NCI-H1105 treated with DMSO at 0.1 percent for 48 hours (cell line): ENCODE data around the gene PIGU.
"Not testable (repeated sequence)": the region's sequence is repeated elsewhere in the genome, so short reads cannot be mapped to it uniquely, and the experiment has no call there.

Experiments used
- DNase-seq: peaks from one replicate; lab custom pipeline; 2025; lab: John Stamatoyannopoulos, UW

Gene PIGU

GRCh38 chr20:34706912-34707784, 30.3 kb upstream of the PIGU start:
- no peak for DNase-seq

DNA sequence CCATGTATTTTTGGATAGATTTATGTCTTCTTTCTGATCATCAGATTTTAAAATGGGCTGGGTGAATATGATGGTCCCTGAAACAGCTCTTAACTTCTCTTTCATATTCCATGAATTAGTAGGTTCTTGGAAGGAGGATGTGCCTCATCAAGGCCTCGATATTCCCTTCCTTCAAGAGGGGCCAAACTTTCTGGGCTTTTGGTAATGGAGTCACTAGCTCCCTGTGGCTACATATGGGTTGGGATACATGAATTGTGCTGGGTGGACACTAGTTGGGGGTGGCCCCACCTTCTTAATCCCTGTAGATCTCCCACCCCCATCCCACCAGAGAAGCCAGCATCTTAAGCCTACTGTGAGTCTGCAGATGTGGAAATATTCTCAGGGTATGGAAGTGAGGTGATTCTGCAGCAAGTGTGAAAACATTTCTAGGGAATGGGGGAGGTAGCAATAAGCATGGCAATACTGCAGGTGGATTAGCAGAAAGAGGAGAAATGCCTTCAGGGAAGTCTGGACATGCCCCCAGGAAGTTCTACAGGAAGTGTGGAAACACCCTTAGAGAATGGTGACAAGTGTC, 29.5 kb upstream of the PIGU start:
- DNase-seq, result no peak

- DNase-seq, result no peak
These were observed 28.8 kb upstream of the PIGU start for GRCh38 chr20:34705397-34706301.

- no peak for DNase-seq
These were observed 28.1 kb upstream of the PIGU start for GRCh38 chr20:34705008-34705396.

DNA sequence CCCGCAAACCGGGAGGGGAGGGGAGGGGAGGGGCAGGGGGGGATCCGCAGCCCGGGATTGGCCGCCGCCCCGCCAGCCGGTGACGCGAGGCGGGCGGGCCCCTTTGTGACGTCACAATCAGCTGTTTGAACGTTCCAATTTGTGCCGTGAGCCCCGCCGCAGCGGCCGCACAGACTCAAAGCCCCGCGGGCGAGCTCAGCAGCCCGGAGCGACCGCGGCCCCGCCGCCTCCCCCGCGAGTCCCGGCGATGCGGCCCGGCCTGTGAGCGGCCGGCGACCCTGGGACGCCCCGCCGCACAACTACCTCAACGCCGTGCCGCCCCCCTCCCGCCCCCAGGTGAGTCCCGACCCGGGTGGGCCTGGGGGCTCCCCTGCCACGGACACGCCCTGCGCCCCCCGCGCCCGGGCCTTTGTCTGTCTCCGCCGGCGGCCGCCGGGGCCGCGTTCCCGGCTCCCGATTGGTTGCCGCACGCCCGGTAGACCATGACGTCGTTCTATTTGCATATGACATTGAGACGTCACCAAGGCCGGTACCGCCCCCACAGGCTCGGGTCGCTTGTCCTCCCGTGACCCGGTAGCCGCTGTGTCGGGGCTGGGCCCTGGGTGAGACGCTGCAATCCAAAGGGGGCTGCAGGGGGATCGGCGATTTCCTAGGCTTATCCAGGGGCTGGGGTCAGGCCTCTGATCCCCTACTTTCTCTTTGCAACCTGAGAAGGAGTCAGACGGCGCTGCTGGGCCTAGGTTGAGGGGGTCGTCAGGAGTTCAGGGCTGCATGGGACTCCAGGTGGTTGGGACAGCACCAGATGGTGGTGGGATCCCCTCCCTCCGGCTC, 27.5 kb upstream of the PIGU start, which contains the start of gene TP53INP2:
Gene TP53INP2 (plus strand): TSS at position 168 of the 831 bp plus-strand sequence. CDS start 4,396 bp downstream, outside the sequence.
- peak; percentile 93 for DNase-seq

GRCh38 chr20:34703424-34704176, 26.7 kb upstream of the PIGU start:
- peak; percentile 36 for DNase-seq

DNA sequence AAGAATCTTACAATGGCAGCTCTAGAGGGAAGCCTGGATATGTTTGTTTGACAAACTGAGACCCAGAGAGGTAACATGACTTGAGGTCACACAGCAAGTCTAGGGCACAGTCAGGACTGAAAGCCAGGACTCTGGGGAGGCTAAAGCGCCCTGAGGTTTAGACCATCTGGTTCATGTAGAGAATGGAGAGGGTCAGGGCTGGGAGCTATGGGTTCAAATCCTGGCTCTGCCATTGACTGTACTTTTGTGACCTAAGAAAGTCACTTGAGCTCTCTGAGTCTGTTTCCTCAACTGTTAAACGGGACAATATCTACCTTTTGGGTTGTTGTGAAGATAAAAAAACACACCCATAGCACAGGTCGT, 26.1 kb upstream of the PIGU start:
- no peak for DNase-seq

DNA sequence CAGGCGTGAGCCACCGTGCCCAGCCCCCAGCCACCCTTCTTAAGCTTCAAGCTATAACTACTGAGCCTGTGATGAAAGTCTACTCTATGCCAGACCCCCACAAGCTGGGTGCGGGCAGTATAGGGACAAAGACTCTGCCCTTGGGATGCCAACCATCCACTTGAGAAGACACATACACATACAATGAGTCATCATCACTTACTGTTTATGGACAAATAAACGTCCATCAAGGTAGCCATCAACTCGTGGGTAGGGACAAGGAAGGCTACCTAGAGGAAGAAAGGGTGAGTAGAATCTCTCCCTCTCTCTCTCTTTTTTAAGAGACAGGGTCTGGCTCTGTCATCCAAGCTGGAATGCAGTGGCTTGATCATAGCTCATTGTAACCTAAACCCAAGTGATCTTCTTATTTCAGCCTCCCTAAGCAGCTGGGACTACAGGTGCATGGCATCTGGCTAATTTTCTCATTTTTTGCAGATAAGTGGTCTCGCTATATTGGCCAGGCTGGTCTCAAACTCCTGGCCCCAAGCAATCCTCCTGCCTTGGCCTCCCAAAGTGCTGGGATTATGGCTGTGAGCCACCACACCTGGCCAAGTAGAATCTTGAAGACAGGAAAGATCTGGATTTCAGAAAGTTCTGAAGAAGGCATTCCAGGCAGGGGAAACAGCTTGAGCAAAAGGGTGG, 24.7 kb upstream of the PIGU start:
- DNase-seq, result no peak

DNA sequence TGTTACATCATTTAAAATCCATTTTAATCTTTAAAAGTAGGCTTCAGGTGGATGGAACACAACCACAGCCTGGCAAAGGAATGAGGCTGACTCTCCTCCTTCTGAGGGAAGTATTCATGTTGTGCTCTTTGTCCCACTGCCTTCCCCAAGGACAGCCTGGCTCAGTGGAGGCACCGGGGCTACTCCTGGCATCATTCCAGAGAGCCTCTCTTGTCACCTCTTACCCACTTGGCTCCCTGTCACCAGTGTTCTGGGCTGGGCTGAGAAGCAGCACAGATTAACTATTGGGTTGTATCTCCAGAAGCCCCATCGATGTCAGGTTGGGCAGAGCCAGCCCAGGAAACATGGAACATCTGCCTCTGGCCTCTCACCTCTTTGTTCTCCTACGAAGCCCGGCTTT, 16.5 kb upstream of the PIGU start:
- peak; percentile 13 for DNase-seq

- no peak for DNase-seq
These were observed 14.9 kb upstream of the PIGU start for GRCh38 chr20:34691838-34692237.

DNA sequence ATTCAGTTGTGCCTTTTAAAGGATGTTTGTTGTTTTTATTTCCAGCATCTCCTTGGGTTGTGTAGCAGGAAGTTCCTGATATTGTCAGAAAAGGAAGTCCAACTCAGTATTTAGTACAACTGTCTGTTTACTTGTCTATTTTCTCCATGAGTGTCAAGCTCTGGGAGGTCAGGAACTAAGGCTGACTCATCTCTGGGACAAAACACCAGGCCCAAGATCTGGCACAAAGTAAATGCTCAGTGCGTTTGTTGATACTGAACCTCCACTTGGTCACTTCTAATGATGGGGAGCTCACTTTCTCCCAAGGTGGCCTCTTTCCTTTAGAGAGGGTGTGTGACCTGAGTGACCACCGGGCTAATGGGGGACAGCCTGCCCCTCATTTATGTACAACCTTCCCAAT, 12.6 kb upstream of the PIGU start:
- no peak for DNase-seq

DNA sequence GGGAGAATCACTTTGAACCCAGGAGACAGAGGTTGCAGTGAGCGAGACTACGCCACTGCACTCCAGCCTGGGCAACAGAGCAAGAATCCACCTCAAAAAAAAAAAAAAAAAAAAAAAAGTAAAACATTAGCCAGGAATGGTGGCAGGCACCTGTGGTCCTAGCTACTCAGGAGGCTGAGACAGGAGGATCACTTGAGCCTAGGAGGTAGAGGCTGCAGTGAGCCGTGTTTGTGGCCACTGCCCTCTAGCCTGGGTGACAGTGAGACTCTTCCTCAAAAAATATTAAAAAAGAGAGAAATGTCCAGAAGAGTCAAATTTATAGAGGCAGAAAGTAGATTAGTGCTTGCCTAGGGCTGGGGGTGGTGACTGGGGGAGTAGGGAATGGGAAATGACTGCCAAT, 6.8 kb upstream of the PIGU start:
- no peak for DNase-seq

GRCh38 chr20:34680586-34681175, 3.8 kb upstream of the PIGU start:
- DNase-seq, result no peak

DNA sequence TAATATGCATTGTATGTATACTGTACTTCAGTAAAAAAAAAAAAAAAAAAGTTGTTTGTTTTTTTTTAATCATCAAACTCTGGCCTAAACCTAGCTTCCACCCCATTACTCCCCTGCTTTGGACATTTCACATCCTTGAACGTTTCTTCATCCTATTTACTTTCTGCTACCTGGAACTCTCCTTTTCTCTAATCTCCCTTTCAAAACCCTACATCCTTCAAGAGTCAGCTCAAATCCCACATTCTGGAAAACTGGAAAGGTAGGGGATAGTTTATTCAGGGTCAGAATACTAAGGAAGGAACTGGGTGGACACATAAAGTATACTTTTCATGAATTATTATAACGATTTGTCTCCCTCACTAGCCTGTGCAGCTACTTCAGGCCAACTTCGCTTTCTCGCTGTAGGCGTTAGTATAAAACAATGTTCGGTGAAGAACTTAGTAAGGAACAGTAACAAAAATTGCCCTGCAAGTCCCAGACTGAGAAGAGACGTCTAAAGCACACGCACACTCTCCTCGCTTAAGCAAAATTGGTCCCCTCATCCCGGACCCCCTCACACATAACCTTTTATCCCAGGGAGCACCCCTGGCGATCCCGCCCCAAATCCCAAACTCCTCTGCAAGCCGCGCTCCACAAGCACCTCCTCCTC, 775 bp downstream of the PIGU start:
- DNase-seq, result no peak

- DNase-seq, result peak; percentile 3
These were observed 1.3 kb downstream of the PIGU start for GRCh38 chr20:34675561-34675960.

DNA sequence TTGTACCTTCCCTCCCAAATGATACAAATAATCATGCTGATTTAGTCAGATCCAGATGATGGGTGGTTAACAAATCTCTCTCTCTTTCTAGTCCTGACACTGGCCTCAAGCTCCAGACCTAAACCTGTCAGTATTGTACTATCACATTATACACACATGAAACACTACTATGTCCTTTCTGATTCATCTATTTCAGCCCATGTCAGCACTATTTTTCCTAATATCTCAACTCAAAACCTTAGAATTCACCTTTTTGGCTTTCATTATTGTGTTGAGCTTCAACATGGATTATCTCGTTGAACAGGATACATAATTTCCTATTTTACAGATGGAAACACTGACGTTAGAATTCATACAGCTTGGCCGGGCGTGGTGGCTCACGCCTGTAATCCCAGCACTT, 3.5 kb downstream of the PIGU start:
- DNase-seq, result no peak

DNA sequence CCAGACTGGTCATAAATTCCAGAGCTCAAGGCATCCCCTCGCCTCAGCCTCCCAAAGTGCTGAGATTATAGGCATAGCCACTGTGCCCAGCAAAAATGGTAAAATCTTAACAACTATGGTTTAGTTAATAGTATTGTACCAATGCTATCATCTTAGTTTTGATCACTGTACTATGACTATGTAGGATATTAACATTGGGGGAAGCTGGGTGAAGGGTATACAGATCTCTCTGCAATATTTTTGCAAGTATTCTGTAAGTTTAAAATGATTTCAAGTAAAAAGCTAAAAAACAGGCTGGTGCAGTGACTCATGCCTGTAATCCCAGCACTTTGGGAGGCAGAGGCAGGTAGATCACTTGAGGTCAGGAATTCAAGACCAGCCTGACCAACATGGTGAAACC, 7.8 kb downstream of the PIGU start:
- no peak for DNase-seq

- DNase-seq, result not testable (repeated sequence)
These were observed 12.1 kb downstream of the PIGU start for GRCh38 chr20:34664751-34665150.

DNA sequence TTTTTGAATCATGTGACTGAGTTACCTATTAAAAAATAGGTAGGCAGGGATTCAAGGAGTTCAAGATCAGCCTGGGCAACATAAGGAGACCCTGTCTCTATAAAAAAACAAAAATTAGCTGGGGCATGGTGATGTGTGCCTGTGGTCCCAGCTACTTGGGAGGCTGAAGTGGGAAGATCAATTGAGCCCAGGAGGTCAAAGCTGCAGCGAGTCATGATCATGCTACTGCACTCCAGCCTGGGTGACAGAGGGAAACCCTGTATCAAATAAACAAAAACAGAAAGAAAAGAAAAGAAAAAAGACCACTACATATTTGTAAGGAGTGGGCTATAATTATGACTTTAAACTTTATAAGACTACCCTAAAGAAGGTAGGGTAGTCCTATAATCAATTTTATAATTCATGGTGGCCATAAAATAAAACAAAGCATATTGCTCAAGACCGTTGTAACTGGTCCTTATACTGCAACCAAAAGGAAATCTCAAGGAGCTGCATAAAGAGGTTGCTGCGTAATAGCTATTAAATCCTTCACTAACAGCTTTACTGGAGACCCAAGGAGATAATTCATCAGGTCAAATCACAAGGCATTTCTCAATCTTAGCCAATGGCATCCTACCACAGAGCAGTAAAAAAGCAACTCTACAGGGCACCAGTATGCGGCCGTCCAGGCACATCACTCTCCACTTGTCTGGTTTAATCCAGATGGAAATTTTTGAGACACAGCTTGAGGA, 13.5 kb downstream of the PIGU start:
- DNase-seq, result no peak
